ENCODE data around the gene USP6NL. TPM values are rescaled to one million over a fixed set of nuclear protein-coding genes. Genes with fewer than 3 reads are reported as not detected.

Gene USP6NL
- total and polyA plus RNA-seq, 2 of the 13 experiments (the other 11 are each of a cell fraction or from before 2014, with no cell fraction given): 10.5 to 22.9 TPM

GRCh38 chr10:11639849-11640764 lies 28.7 kb upstream of the USP6NL start (continued):
- no peak for TF ChIP-seq PRMT3 (CRISPR knock-in tag; IDR thresholded peaks at IDR 0.05; ENCODE audit: borderline replicate concordance, low read depth)
- TF ChIP-seq, protein P1, sequence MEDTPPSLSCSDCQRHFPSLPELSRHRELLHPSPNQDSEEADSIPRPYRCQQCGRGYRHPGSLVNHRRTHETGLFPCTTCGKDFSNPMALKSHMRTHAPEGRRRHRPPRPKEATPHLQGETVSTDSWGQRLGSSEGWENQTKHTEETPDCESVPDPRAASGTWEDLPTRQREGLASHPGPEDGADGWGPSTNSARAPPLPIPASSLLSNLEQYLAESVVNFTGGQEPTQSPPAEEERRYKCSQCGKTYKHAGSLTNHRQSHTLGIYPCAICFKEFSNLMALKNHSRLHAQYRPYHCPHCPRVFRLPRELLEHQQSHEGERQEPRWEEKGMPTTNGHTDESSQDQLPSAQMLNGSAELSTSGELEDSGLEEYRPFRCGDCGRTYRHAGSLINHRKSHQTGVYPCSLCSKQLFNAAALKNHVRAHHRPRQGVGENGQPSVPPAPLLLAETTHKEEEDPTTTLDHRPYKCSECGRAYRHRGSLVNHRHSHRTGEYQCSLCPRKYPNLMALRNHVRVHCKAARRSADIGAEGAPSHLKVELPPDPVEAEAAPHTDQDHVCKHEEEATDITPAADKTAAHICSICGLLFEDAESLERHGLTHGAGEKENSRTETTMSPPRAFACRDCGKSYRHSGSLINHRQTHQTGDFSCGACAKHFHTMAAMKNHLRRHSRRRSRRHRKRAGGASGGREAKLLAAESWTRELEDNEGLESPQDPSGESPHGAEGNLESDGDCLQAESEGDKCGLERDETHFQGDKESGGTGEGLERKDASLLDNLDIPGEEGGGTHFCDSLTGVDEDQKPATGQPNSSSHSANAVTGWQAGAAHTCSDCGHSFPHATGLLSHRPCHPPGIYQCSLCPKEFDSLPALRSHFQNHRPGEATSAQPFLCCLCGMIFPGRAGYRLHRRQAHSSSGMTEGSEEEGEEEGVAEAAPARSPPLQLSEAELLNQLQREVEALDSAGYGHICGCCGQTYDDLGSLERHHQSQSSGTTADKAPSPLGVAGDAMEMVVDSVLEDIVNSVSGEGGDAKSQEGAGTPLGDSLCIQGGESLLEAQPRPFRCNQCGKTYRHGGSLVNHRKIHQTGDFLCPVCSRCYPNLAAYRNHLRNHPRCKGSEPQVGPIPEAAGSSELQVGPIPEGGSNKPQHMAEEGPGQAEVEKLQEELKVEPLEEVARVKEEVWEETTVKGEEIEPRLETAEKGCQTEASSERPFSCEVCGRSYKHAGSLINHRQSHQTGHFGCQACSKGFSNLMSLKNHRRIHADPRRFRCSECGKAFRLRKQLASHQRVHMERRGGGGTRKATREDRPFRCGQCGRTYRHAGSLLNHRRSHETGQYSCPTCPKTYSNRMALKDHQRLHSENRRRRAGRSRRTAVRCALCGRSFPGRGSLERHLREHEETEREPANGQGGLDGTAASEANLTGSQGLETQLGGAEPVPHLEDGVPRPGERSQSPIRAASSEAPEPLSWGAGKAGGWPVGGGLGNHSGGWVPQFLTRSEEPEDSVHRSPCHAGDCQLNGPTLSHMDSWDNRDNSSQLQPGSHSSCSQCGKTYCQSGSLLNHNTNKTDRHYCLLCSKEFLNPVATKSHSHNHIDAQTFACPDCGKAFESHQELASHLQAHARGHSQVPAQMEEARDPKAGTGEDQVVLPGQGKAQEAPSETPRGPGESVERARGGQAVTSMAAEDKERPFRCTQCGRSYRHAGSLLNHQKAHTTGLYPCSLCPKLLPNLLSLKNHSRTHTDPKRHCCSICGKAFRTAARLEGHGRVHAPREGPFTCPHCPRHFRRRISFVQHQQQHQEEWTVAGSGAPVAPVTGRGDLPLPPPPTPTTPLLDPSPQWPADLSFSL (CRISPR knock-in tag; IDR thresholded peaks at IDR 0.05): peak; percentile 85
- no peak for TF ChIP-seq POLR2AphosphoS2 (IDR thresholded peaks at IDR 0.05; ENCODE audit: low read depth, low read length)
- no peak for TF ChIP-seq ZMAT5 (CRISPR knock-in tag; IDR thresholded peaks at IDR 0.05; ENCODE audit: borderline replicate concordance, low read depth)
- peak in 1 of 2 experiments; percentile 92; a peak in 2 of 4 replicates for TF ChIP-seq KLF16 (CRISPR knock-in tag; IDR thresholded peaks at IDR 0.05)
- peak; percentile 81; the same call in 1 of the 2 replicates for TF ChIP-seq ZNF761 (CRISPR knock-in tag; conservative IDR thresholded peaks at IDR 0.05)
- peak; percentile 56; the same call in 1 of the 2 replicates for TF ChIP-seq ZBTB39 (CRISPR knock-in tag; IDR thresholded peaks at IDR 0.05)
- TF ChIP-seq, protein P2, sequence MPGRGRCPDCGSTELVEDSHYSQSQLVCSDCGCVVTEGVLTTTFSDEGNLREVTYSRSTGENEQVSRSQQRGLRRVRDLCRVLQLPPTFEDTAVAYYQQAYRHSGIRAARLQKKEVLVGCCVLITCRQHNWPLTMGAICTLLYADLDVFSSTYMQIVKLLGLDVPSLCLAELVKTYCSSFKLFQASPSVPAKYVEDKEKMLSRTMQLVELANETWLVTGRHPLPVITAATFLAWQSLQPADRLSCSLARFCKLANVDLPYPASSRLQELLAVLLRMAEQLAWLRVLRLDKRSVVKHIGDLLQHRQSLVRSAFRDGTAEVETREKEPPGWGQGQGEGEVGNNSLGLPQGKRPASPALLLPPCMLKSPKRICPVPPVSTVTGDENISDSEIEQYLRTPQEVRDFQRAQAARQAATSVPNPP (CRISPR knock-in tag; IDR thresholded peaks at IDR 0.05): peak; percentile 73; the same call in 1 of the 2 replicates
- TF ChIP-seq ZSCAN29 (CRISPR knock-in tag; conservative IDR thresholded peaks at IDR 0.05): peak; percentile 51; the same call in 1 of the 2 replicates
- TF ChIP-seq MED1 (CRISPR knock-in tag; IDR thresholded peaks at IDR 0.05): peak; percentile 93
- TF ChIP-seq MAFK (conservative IDR thresholded peaks at IDR 0.05 in 1 of 2, IDR thresholded peaks at IDR 0.05 in 1 of 2; ENCODE audit: low read length in 2 of 2): no peak
- TF ChIP-seq JUND (CRISPR knock-in tag; IDR thresholded peaks at IDR 0.05): 0 out of 2 replicates have a peak, but pooled peaks have one; percentile 58
- TF ChIP-seq ZFP41 (CRISPR knock-in tag; IDR thresholded peaks at IDR 0.05; ENCODE audit: borderline replicate concordance): no peak

Data from HepG2 (cell line).